Measurements from ENCODE around the gene TNS3. TPM values are rescaled to one million over a fixed set of nuclear protein-coding genes. Genes with fewer than 3 reads are reported as not detected.
A peak's percentile ranks its signal among the peaks of the same experiment; 100 is the strongest.

TNS3 gene
- total RNA-seq, 1 donor from 2014 or later, result 92.9 TPM

- Histone ChIP-seq H3K36me3 (ENCODE audit: insufficient read depth, low read length) (no peaks in the 10 kb centered on the region), H3K27ac (ENCODE audit: low read depth, low read length) (no peak overlapping the region), H3K9ac (ENCODE audit: low read length) (no peak overlapping the region), H3K79me2 (ENCODE audit: insufficient read depth, low read length) (no peaks in the 10 kb centered on the region), H3K27me3 (ENCODE audit: insufficient read depth, low read length) (no peaks in the 10 kb centered on the region), H3K9me3 (ENCODE audit: insufficient read depth, low read depth, low read length) (no peaks in the 10 kb centered on the region), H2AFZ (ENCODE audit: low read depth, low read length) (no peak overlapping the region), H4K20me1 (ENCODE audit: insufficient read depth, low read length) (no peaks in the 10 kb centered on the region), H3K4me3 (ENCODE audit: insufficient read depth, low read depth, low read length) (no peak overlapping the region), H3K4me2 (ENCODE audit: low read length) (no peak overlapping the region), H3K4me1 (ENCODE audit: insufficient read depth, low read length) (peaks cover 2% of the 10 kb centered on the region)
- TF ChIP-seq CTCF (IDR thresholded peaks at IDR 0.05; ENCODE audit: insufficient read depth, low read depth, low read length) (peak; percentile 96), EZH2 (IDR thresholded peaks at IDR 0.05; ENCODE audit: insufficient read depth, low read length) (no peak)
- Mint-ChIP-seq H3K36me3 (ENCODE audit: low read depth, unreplicated experiment) (peaks cover 2% of the 10 kb centered on the region), H3K4me1 (ENCODE audit: low read depth, unreplicated experiment) (peaks cover 25% of the 10 kb centered on the region), H3K27ac (ENCODE audit: unreplicated experiment) (peak overlapping the region; percentile 73), H3K27me3 (ENCODE audit: low read depth, unreplicated experiment) (no peaks in the 10 kb centered on the region), H3K4me3 (ENCODE audit: unreplicated experiment) (no peak overlapping the region), H3K9me3 (ENCODE audit: unreplicated experiment) (peaks cover 5% of the 10 kb centered on the region)
- peak; percentile 74 for FAIRE-seq
- DNase-seq (ENCODE audit: low read depth), result peak; percentile 87
These were observed 315.7 kb downstream of the TNS3 start for GRCh38 chr7:47266131-47266706.

- no peaks in the 10 kb centered on the region for H3K27me3 ChIP-seq (ENCODE audit: insufficient read depth, low read length)
- FAIRE-seq, result peak; percentile 34
- peaks cover 2% of the 10 kb centered on the region for H3K36me3 Mint-ChIP-seq (ENCODE audit: low read depth, unreplicated experiment)
These were observed 316.3 kb downstream of the TNS3 start for GRCh38 chr7:47265621-47266020.

More at GRCh38 chr7:47265621-47266020, 316.3 kb downstream of the TNS3 start:
- Mint-ChIP-seq H3K9me3 (ENCODE audit: unreplicated experiment) (peaks cover 5% of the 10 kb centered on the region), H3K27ac (ENCODE audit: unreplicated experiment) (no peak overlapping the region), H3K4me3 (ENCODE audit: unreplicated experiment) (no peak overlapping the region), H3K4me1 (ENCODE audit: low read depth, unreplicated experiment) (peaks cover 25% of the 10 kb centered on the region), H3K27me3 (ENCODE audit: low read depth, unreplicated experiment) (no peaks in the 10 kb centered on the region)
- TF ChIP-seq CTCF (IDR thresholded peaks at IDR 0.05; ENCODE audit: insufficient read depth, low read depth, low read length) (no peak), EZH2 (IDR thresholded peaks at IDR 0.05; ENCODE audit: insufficient read depth, low read length) (no peak)
- H2AFZ ChIP-seq (ENCODE audit: low read depth, low read length), result no peak overlapping the region
- no peak overlapping the region for H3K27ac ChIP-seq (ENCODE audit: low read depth, low read length)
- no peaks in the 10 kb centered on the region for H3K36me3 ChIP-seq (ENCODE audit: insufficient read depth, low read length)
- H3K4me2 ChIP-seq (ENCODE audit: low read length), result no peak overlapping the region
- H4K20me1 ChIP-seq (ENCODE audit: insufficient read depth, low read length), result no peaks in the 10 kb centered on the region
- H3K9me3 ChIP-seq (ENCODE audit: insufficient read depth, low read depth, low read length), result no peaks in the 10 kb centered on the region
- peaks cover 2% of the 10 kb centered on the region for H3K4me1 ChIP-seq (ENCODE audit: insufficient read depth, low read length)
- H3K9ac ChIP-seq (ENCODE audit: low read length), result no peak overlapping the region
- no peak overlapping the region for H3K4me3 ChIP-seq (ENCODE audit: insufficient read depth, low read depth, low read length)
- H3K79me2 ChIP-seq (ENCODE audit: insufficient read depth, low read length), result no peaks in the 10 kb centered on the region
- DNase-seq (ENCODE audit: low read depth), result no peak
